ENCODE results near the gene CCT5. TPM values are rescaled to one million over a fixed set of nuclear protein-coding genes. Genes with fewer than 3 reads are reported as not detected.
"Not testable (repeated sequence)": the region's sequence is repeated elsewhere in the genome, so short reads cannot be mapped to it uniquely, and the experiment has no call there.

Gene CCT5
- total RNA-seq, 1 donor from 2014 or later = 202 TPM

GRCh38 chr5:10244342-10244944 lies 5.6 kb upstream of the CCT5 start:
- DNase-seq (ENCODE audit: low spot score) = no peak

- DNase-seq (ENCODE audit: low spot score) = no peak
These were observed 3.3 kb upstream of the CCT5 start for GRCh38 chr5:10246761-10247160.

- DNase-seq (ENCODE audit: low spot score) = not testable (repeated sequence)
These were observed 2.9 kb upstream of the CCT5 start for GRCh38 chr5:10247217-10247616.

GRCh38 chr5:10248378-10249260 lies 1.5 kb upstream of the CCT5 start:
- DNase-seq (ENCODE audit: low spot score) = no peak

GRCh38 chr5:10250806-10251276 lies 761 bp downstream of the CCT5 start:
- DNase-seq (ENCODE audit: low spot score) = no peak

- no peak for DNase-seq (ENCODE audit: low spot score)
These were observed 1.3 kb downstream of the CCT5 start for GRCh38 chr5:10251405-10251804.

- no peak for DNase-seq (ENCODE audit: low spot score)
These were observed 3.3 kb downstream of the CCT5 start for GRCh38 chr5:10253390-10253789.

GRCh38 chr5:10254686-10255085 lies 4.6 kb downstream of the CCT5 start:
- DNase-seq (ENCODE audit: low spot score) = no peak

GRCh38 chr5:10257870-10258269 lies 7.8 kb downstream of the CCT5 start:
- DNase-seq (ENCODE audit: low spot score) = no peak

GRCh38 chr5:10259899-10260298 lies 9.8 kb downstream of the CCT5 start:
- no peak for DNase-seq (ENCODE audit: low spot score)

GRCh38 chr5:10261065-10261464 lies 11.0 kb downstream of the CCT5 start:
- no peak for DNase-seq (ENCODE audit: low spot score)

- DNase-seq (ENCODE audit: low spot score) = peak; percentile 18
These were observed 12.2 kb downstream of the CCT5 start for GRCh38 chr5:10262121-10262774.

GRCh38 chr5:10262995-10263394 lies 12.9 kb downstream of the CCT5 start:
- DNase-seq (ENCODE audit: low spot score) = no peak

GRCh38 chr5:10264604-10265003 lies 14.5 kb downstream of the CCT5 start:
- DNase-seq (ENCODE audit: low spot score) = no peak

GRCh38 chr5:10265245-10266109 lies 15.4 kb downstream of the CCT5 start:
- DNase-seq (ENCODE audit: low spot score) = peak; percentile 30

- no peak for DNase-seq (ENCODE audit: low spot score)
These were observed 16.1 kb downstream of the CCT5 start for GRCh38 chr5:10266137-10266536.

- peak; percentile 22 for DNase-seq (ENCODE audit: low spot score)
These were observed 16.8 kb downstream of the CCT5 start for GRCh38 chr5:10266839-10267238.

GRCh38 chr5:10268100-10268499 lies 18.0 kb downstream of the CCT5 start:
- DNase-seq (ENCODE audit: low spot score) = no peak

- no peak for DNase-seq (ENCODE audit: low spot score)
These were observed 22.2 kb downstream of the CCT5 start for GRCh38 chr5:10272053-10272874.

- DNase-seq (ENCODE audit: low spot score) = not testable (repeated sequence)
These were observed 22.8 kb downstream of the CCT5 start for GRCh38 chr5:10272875-10273209.

Data from mesenteric fat pad (tissue), 1 donor.